ENCODE results near the gene FRY.
"Not testable (repeated sequence)": the region's sequence is repeated elsewhere in the genome, so short reads cannot be mapped to it uniquely, and the experiment has no call there.

FRY gene

GRCh38 chr13:32031025-32031814 is at the start of gene FRY:
Gene FRY, plus strand, starts transcription at chr13:32031774. Its CDS starts 22 bp downstream, at chr13:32031796.
- DNase-seq (ENCODE audit: low read depth), result peak; percentile 69
- peak within 1 kb of the TSS; percentile 81 for H3K4me3 ChIP-seq (ENCODE audit: low read depth, low read length)
- TF ChIP-seq CTCF (IDR thresholded peaks at IDR 0.05; ENCODE audit: insufficient read depth, low read depth, low read length, missing control alignments), result peak; percentile 5

GRCh38 chr13:31982124-31982523 is 49.5 kb upstream of the FRY start:
- no peak overlapping the region for H3K4me3 ChIP-seq (ENCODE audit: low read depth, low read length)
- no peak for DNase-seq (ENCODE audit: low read depth)
- no peak for TF ChIP-seq CTCF (IDR thresholded peaks at IDR 0.05; ENCODE audit: insufficient read depth, low read depth, low read length, missing control alignments)

GRCh38 chr13:31982540-31982939 is 49.0 kb upstream of the FRY start:
- DNase-seq (ENCODE audit: low read depth), result no peak
- TF ChIP-seq CTCF (IDR thresholded peaks at IDR 0.05; ENCODE audit: insufficient read depth, low read depth, low read length, missing control alignments), result no peak
- no peak overlapping the region for H3K4me3 ChIP-seq (ENCODE audit: low read depth, low read length)

- H3K4me3 ChIP-seq (ENCODE audit: low read depth, low read length); DNase-seq (ENCODE audit: low read depth): not testable (repeated sequence)
Measured at GRCh38 chr13:31983696-31984095, 47.9 kb upstream of the FRY start.

- DNase-seq (ENCODE audit: low read depth), result not testable (repeated sequence)
Measured at GRCh38 chr13:31984388-31984787, 47.2 kb upstream of the FRY start.

GRCh38 chr13:31986676-31987470 is 44.7 kb upstream of the FRY start:
- H3K4me3 ChIP-seq (ENCODE audit: low read depth, low read length), result no peak overlapping the region
- no peak for DNase-seq (ENCODE audit: low read depth)
- TF ChIP-seq CTCF (IDR thresholded peaks at IDR 0.05; ENCODE audit: insufficient read depth, low read depth, low read length, missing control alignments), result no peak

More at GRCh38 chr13:31984388-31984787, 47.2 kb upstream of the FRY start:
- H3K4me3 ChIP-seq (ENCODE audit: low read depth, low read length), result not testable (repeated sequence)

- no peak overlapping the region for H3K4me3 ChIP-seq (ENCODE audit: low read depth, low read length)
- no peak for DNase-seq (ENCODE audit: low read depth)
- TF ChIP-seq CTCF (IDR thresholded peaks at IDR 0.05; ENCODE audit: insufficient read depth, low read depth, low read length, missing control alignments), result no peak
Measured at GRCh38 chr13:31987535-31988170, 43.9 kb upstream of the FRY start.

- not testable (repeated sequence) for DNase-seq (ENCODE audit: low read depth); H3K4me3 ChIP-seq (ENCODE audit: low read depth, low read length)
Measured at GRCh38 chr13:31994367-31994766, 37.2 kb upstream of the FRY start.
